ENCODE results near the gene RADIL.
"Not testable (repeated sequence)": the region's sequence is repeated elsewhere in the genome, so short reads cannot be mapped to it uniquely, and the experiment has no call there.

RADIL gene

GRCh38 chr7:4883372-4884144, at the start of gene RADIL:
RADIL (minus strand) TSS chr7:4883716; CDS start chr7:4878139, 5,577 bp downstream.
- peak; percentile 98 for DNase-seq

DNA sequence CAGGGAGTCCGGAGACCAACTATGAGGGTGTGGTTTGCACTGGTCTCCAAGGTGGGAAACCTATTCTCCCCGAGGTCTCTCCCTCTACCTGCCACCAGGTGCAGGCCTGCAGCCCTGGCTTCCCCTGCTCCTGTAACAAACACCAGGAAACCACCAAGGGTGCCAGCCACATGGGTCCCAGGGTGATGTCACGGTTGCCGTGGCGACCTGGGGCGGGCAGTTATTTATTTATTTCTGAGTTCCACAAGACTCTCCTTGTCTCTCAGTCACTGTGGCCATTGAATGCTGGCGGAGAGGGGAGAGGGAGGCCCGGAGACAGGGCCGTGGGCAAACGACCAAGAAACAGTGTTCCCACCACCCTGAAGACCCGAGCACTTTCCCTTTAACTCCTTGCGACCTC, 48.4 kb upstream of the RADIL start:
- DNase-seq = peak; percentile 7

- DNase-seq = no peak
Measured at GRCh38 chr7:4929005-4929404, 45.5 kb upstream of the RADIL start.

GRCh38 chr7:4928445-4928844, 44.9 kb upstream of the RADIL start:
- DNase-seq = no peak

DNA sequence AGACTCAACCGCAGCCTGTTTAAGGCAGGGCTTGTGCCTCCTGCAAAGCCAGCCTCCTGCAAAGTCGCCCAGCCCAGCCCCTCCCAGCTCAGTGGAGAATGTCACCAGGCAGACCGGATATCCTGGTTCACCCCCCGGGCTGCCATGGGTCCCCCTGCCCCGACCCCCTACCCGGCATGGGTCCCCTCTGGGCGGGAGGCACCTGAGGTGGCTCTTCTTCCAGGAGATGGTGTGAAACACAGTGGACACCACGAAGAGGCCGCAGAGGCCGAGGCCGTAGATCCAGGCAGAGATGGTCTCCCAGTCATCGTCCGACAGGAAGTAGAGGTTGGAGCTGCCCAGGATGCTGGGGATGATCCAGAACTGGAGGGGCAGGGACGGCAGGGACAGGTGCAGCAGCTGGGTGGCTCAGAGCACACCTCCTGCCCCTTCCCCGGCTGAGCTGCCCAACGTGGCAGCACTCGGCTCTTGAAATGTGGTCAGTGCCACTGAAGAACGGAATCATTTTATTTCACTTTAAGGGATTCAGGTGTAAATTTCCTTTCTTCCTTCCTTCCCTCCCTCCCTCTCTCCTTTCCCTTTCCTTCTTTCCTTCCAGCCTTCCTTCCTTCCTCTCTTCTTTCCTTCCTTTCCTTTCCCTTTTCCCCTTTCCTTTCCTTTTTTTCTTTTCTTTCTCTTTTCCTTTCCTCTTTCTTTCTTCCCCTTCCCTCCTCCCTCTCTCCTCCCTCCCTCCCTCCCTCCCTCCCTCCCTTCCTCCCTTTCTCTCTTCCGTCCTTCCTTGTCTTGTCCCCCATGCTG, 36.7 kb upstream of the RADIL start:
- DNase-seq = no peak

GRCh38 chr7:4916113-4916512, 32.6 kb upstream of the RADIL start:
- no peak for DNase-seq

GRCh38 chr7:4911111-4911828, 27.8 kb upstream of the RADIL start:
- DNase-seq = no peak

- DNase-seq = no peak
Measured at GRCh38 chr7:4906682-4907081, 23.2 kb upstream of the RADIL start.

DNA sequence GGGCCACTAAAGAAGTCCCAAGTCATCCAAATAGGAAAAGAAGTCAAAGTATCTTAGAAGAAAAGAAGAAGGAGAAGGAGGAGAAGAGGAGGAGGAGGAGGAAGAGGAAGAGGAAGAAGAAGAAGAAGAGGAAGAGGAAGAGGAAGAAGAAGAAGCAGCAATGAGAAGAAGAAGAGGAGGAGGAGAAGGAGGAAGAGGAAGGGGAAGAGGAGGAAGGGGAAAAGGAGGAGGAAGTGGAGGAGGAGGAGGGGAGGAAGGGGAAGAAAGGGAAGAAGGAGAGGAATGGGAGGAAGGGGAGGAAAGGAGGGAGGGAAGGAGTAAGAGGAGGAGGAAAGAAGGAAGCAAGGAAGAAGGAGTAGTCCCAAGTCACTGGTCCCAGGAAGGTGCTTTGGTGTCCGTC, 21.7 kb upstream of the RADIL start:
- DNase-seq = no peak

DNA sequence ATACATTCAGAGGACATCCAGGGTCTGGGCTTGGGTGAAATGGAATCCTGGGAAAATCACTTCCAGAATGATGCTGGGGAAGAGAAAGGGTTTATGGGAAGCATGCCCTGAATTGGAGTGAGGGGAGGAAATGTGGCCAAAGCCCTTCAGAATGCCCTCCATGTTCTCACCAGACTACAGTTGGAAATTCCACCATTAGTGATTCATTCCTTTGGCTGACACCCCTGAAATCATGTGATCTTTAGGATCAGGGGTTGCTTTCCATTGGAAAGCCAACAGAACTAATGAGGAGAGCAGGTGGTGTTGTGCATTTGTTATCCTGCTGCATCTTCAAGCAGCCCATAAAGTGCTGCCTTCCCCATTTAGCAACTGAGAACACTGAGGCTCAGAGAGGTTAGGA, 20.8 kb upstream of the RADIL start:
- DNase-seq = no peak

DNA sequence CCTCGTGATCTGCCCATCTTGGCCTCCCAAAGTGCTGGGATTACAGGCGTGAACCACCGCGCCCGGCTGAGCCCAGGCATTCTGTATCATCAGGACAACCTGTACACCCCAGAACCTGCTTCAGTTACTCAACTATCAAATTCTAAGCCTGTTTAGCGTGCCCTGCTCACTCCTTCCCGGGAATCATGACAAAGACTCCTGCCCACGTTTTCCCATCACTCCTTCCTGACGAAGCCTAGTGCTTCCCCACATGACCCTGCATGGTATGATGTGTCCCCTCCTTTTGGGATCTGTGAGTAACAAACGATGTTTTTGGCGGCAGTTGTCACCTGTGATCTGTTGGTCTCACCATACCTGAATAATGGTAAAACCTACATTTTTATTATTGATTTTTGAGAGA, 12.2 kb upstream of the RADIL start:
- no peak for DNase-seq

DNA sequence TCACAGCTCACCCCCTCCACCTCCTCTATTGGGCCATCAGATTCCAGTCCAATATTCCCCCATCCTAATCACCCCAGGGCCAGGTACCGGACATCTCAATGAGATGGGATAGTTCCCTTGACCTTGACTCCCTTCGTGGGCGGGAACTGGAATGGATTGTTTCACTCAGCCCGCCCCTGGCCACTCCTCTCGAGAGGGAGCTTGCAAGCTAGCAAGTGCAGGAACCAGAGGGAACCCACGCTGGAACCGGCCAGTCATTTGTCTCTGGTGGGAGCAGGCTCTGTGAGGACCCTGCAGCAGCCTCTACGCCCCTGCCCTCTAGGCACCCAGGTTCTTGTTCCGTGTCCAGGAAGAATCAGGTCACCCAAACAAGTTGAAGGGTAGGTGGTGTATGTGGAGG, 11.0 kb upstream of the RADIL start:
- DNase-seq = no peak

DNA sequence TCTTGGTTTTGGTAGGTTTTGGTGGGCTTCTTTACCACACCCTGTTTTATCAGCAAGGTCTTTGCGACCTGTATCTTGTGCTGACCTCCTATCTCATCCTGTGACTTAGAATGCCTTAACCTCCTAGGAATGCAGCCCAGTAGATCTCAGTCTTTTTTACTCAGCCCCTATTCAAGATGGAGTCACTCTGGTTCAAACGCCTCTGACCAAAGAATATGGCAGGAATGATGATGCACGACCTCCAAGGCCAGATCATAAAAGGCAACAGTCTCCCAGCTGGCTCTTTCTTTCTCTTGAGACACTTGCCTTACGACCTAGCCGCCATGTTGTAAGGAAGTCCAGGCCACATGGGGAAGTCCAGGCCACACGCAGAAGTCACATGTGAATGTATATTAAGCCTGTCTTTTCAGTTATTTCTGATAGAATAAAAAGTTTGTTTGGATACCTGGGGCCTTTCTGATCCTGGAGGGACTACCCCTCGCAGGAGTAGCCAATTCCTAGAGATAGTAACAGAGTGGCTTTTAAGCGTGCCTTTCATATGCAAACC, 10.5 kb upstream of the RADIL start:
- DNase-seq = no peak

DNA sequence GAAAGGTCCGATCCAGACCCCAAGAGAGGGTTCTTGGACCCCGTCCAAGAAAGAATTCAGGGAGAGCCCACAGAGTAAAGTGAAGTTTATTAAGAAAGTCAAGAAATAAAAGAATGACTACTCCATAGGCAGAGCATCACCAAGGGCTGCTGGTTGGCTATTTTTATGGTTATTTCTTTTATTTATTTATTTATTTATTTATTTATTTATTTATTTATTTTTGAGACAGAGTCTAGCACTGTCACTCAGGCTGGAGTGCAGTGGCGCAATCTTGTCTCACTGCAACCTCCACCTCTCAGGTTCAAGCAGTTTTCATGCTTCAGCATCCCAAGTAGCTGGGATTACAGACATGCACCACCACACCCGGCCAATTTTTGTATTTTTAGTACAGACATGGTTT, 9.7 kb upstream of the RADIL start:
- DNase-seq = not testable (repeated sequence)

DNA sequence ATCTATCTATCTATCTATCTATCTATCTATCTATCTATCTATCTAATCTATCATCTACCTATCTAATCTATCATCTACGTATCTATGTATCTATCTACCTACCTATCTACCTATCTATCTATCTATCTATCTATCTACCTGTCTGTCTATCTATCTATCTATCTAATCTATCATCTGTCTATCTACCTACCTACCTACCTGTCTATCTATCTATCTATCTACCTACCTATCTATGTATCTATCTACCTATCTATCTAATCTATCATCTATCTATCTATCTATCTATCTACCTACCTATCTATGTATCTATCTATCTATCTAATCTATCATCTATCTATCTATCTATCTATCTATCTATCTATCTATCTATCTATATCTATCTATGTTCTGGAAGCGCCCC, 8.0 kb upstream of the RADIL start:
- not testable (repeated sequence) for DNase-seq

- DNase-seq = no peak
Measured at GRCh38 chr7:4889682-4890081, 6.2 kb upstream of the RADIL start.

- no peak for DNase-seq
Measured at GRCh38 chr7:4888161-4888560, 4.6 kb upstream of the RADIL start.

DNA sequence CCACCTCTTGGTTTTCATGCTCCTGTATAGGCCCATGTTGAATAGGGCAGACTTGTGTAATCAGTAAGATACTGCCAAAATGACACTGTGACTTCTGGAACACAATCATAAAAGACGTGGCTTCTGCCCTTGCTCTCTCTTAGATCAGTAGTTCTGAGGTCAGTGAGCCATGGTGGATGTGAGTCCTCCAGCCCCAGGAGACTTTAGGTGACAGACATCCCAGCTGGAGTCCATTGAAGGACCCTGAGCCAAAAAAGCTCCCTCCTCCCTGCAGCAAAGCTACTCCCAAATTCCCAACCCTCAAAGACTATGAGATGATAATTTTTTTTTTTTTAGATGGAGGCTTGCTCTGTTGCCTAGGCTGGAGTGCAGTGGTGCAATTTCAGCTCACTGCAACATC, 3.2 kb upstream of the RADIL start:
- no peak for DNase-seq

DNA sequence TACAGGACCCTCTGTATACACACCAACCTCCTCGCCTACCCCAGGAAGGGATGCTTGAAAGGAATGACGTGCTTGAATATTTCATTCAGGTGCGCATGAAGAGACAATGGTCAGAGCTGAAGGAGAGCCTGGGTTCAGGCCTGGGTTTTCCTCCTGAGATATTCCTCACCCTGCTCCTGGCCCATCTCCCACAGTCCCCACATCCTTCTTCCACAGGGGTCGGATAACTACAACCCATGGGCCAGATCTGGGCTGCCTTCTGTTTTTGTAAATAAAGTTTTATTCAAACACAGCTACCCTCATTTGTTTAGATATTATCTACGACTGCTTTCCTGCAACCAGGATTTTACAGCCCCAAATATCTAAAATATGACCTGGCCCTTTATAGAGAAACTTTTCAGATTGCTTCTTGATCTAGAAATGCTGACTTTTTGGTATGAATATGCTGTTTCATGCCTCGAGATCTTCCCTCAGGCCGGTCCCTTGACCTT, 1.8 kb upstream of the RADIL start:
- no peak for DNase-seq

- no peak for DNase-seq
Measured at GRCh38 chr7:4884164-4884563, 648 bp upstream of the RADIL start.

- DNase-seq = no peak
Measured at GRCh38 chr7:4883033-4883371, 514 bp downstream of the RADIL start.

DNA sequence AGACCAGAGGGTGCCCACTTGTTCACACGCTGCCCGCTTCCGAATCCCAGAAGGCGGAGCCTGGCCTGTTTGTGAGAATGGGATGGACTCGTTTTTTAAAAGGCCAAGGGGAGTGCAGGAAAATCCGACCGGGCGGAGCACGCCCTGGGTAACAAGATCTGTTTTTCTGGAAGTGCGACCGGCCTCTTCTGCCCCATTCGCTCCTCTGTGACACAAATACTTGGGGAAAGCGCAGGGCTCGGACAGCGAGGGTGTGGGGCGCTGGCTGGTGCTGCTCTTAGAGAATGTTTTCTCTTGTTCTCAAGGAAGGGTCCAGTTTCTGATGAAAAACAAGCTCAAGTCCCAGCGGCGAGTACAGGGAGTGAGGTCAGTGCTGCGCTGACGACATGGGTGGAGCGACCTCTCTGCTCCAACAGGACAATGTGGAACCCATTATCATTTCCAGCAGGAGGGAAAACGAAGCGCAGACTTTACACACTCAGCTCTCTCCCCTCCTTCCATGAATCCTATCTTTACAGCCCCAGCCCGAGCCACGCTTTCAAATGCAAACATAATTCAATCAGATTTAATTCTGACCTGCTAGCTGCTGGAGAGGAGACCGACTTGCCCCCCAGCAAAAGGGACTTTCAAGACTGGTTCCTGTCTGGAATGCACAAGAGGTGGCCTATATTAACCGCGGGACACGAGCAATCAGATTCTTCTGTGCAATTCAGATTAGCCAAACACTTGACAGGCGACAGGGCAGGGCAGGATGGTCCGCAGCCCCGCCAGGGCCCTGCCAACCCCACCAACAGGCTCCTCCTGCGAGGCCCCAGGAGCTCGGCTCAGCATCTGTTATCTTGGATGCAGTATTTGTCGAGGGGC, 1.1 kb downstream of the RADIL start:
- DNase-seq = no peak

Measured in activated CD4-positive, alpha-beta T cell treated with anti-CD3 and anti-CD28 coated beads for 48 hours (primary cell).